IPS-11a (cell line): ENCODE measurements around the gene MRPL45.
A peak's percentile ranks its signal among the peaks of the same experiment; 100 is the strongest.
"Not testable (repeated sequence)": the region's sequence is repeated elsewhere in the genome, so short reads cannot be mapped to it uniquely, and the experiment has no call there.

Experiments used
- H3K4me3 ChIP-seq: one replicate; pipeline ENCODE4 v1.5.1; 2013; ENCODE audit warnings: low read depth, low read length, control low read depth

MRPL45 gene

GRCh38 chr17:38296834-38297517 is at the start of gene MRPL45:
Gene MRPL45, plus strand, starts transcription at chr17:38297168. Its CDS starts 16 bp downstream, at chr17:38297184.
- peak within 1 kb of the TSS; percentile 76 for H3K4me3 ChIP-seq

- not testable (repeated sequence) for H3K4me3 ChIP-seq
Measured at GRCh38 chr17:38253191-38253590, 43.8 kb upstream of the MRPL45 start.

GRCh38 chr17:38254357-38254756 is 42.6 kb upstream of the MRPL45 start:
- not testable (repeated sequence) for H3K4me3 ChIP-seq

- not testable (repeated sequence) for H3K4me3 ChIP-seq
Measured at GRCh38 chr17:38257013-38257621, 39.9 kb upstream of the MRPL45 start.

- H3K4me3 ChIP-seq = not testable (repeated sequence)
Measured at GRCh38 chr17:38265974-38266506, 30.9 kb upstream of the MRPL45 start.

GRCh38 chr17:38266571-38266970 is 30.4 kb upstream of the MRPL45 start:
- H3K4me3 ChIP-seq = not testable (repeated sequence)

GRCh38 chr17:38268138-38268537 is 28.8 kb upstream of the MRPL45 start:
- H3K4me3 ChIP-seq = not testable (repeated sequence)

GRCh38 chr17:38269045-38269444 is 27.9 kb upstream of the MRPL45 start:
- not testable (repeated sequence) for H3K4me3 ChIP-seq

GRCh38 chr17:38269552-38269951 is 27.4 kb upstream of the MRPL45 start:
- not testable (repeated sequence) for H3K4me3 ChIP-seq

- not testable (repeated sequence) for H3K4me3 ChIP-seq
Measured at GRCh38 chr17:38285994-38286393, 11.0 kb upstream of the MRPL45 start.

- H3K4me3 ChIP-seq = not testable (repeated sequence)
Measured at GRCh38 chr17:38286501-38287091, 10.4 kb upstream of the MRPL45 start.

- not testable (repeated sequence) for H3K4me3 ChIP-seq
Measured at GRCh38 chr17:38288217-38288827, 8.6 kb upstream of the MRPL45 start.

- H3K4me3 ChIP-seq = not testable (repeated sequence)
Measured at GRCh38 chr17:38289760-38290159, 7.2 kb upstream of the MRPL45 start.

- H3K4me3 ChIP-seq = not testable (repeated sequence)
Measured at GRCh38 chr17:38295602-38296365, 1.2 kb upstream of the MRPL45 start.

GRCh38 chr17:38315497-38315896 is 18.5 kb downstream of the MRPL45 start:
- no peak overlapping the region for H3K4me3 ChIP-seq

GRCh38 chr17:38317081-38317480 is 20.1 kb downstream of the MRPL45 start:
- no peak overlapping the region for H3K4me3 ChIP-seq

GRCh38 chr17:38320482-38320881 is 23.5 kb downstream of the MRPL45 start:
- H3K4me3 ChIP-seq = no peak overlapping the region

GRCh38 chr17:38322156-38322779 is 25.3 kb downstream of the MRPL45 start:
- H3K4me3 ChIP-seq = no peak overlapping the region

- no peak overlapping the region for H3K4me3 ChIP-seq
Measured at GRCh38 chr17:38322897-38323296, 25.9 kb downstream of the MRPL45 start.

- H3K4me3 ChIP-seq = no peak overlapping the region
Measured at GRCh38 chr17:38324141-38324697, 27.3 kb downstream of the MRPL45 start.
